Mesenchymal stem cell (in vitro differentiated cells and primary cell): ENCODE data around the gene PCDH1.

Source experiments
- DNase-seq: peaks from one replicate; pipeline ENCODE4 v3.0.0-alpha.2; 2013
- H2AFZ ChIP-seq: one replicate; pipeline ENCODE4 v1.6.1; 2013; ENCODE audit warnings: low read depth, mild to moderate bottlenecking, control low read depth, inconsistent platforms, low read length, moderate library complexity
- H2AK5ac ChIP-seq: 2 replicates; pipeline ENCODE4 v1.6.1; 2013; ENCODE audit warnings: low read length, moderate library complexity, mild to moderate bottlenecking, inconsistent platforms; ENCODE audit not compliant: severe bottlenecking
- H2BK120ac ChIP-seq: one replicate; pipeline ENCODE4 v1.6.1; 2013; ENCODE audit warnings: low read depth, mild to moderate bottlenecking, inconsistent platforms, low read length, moderate library complexity
- H2BK12ac ChIP-seq, 2 experiments: one replicate each; pipeline ENCODE4 v1.6.1; 2013; ENCODE audit warnings: inconsistent platforms in 2 of 2, low read length in 2 of 2, mild to moderate bottlenecking in 2 of 2, moderate library complexity in 2 of 2, control low read depth in 1 of 2
- H2BK15ac ChIP-seq: one replicate; pipeline ENCODE4 v1.6.1; 2013; ENCODE audit warnings: mild to moderate bottlenecking, low read depth, inconsistent platforms; ENCODE audit not compliant: poor library complexity, severe bottlenecking
- H2BK5ac ChIP-seq: 2 replicates; pipeline ENCODE4 v1.6.1; 2013; ENCODE audit warnings: low read depth, mild to moderate bottlenecking, low read length, control low read depth, inconsistent platforms; ENCODE audit not compliant: poor library complexity, severe bottlenecking
- H3K14ac ChIP-seq, 2 experiments: one replicate each; pipeline ENCODE4 v1.6.1; 2013; ENCODE audit warnings: inconsistent platforms in 2 of 2, low read length in 2 of 2, control low read depth in 1 of 2, mild to moderate bottlenecking in 1 of 2, moderate library complexity in 1 of 2
- H3K18ac ChIP-seq, 2 experiments: one replicate each; pipeline ENCODE4 v1.6.1; 2013; ENCODE audit warnings: inconsistent platforms in 2 of 2, low read length in 2 of 2, control low read depth in 1 of 2, low read depth in 1 of 2, mild to moderate bottlenecking in 1 of 2
- H3K23ac ChIP-seq, 2 experiments: one replicate each; pipeline ENCODE4 v1.6.1; 2013; ENCODE audit warnings: inconsistent platforms in 2 of 2, low read length in 2 of 2, mild to moderate bottlenecking in 2 of 2, moderate library complexity in 2 of 2, control low read depth in 1 of 2
- H3K27ac ChIP-seq: 2 replicates; pipeline ENCODE4 v1.5.1; 2013; ENCODE audit warnings: mild to moderate bottlenecking, moderate library complexity, low read length, control low read depth, inconsistent platforms; ENCODE audit not compliant: poor library complexity, severe bottlenecking
- H3K27me3 ChIP-seq, 2 experiments: 2 replicates each; pipeline versions ENCODE4 v1.6.1 to v1.7.0; 2013; ENCODE audit warnings: low read length in 2 of 2, mild to moderate bottlenecking in 2 of 2, moderate library complexity in 2 of 2, control low read depth in 1 of 2, inconsistent platforms in 1 of 2; ENCODE audit not compliant: control insufficient read depth in 1 of 2, insufficient read depth in 1 of 2
- H3K36me3 ChIP-seq, 2 experiments: 2 replicates each; pipeline versions ENCODE4 v1.6.1 to v1.7.0; 2013; ENCODE audit warnings: low read length in 2 of 2, control low read depth in 1 of 2, inconsistent platforms in 1 of 2, low read depth in 1 of 2, mild to moderate bottlenecking in 1 of 2; ENCODE audit not compliant: insufficient read depth in 2 of 2, control insufficient read depth in 1 of 2
- H3K4ac ChIP-seq, 2 experiments: one replicate each; pipeline ENCODE4 v1.6.1; 2013; ENCODE audit warnings: inconsistent platforms in 2 of 2, low read length in 2 of 2, mild to moderate bottlenecking in 2 of 2, moderate library complexity in 2 of 2, control low read depth in 1 of 2, low read depth in 1 of 2
- H3K4me1 ChIP-seq: 2 replicates; pipeline ENCODE4 v1.6.1; 2013; ENCODE audit warnings: low read depth, low read length, control low read depth; ENCODE audit not compliant: control insufficient read depth, insufficient read depth
- H3K4me2 ChIP-seq: 2 replicates; pipeline ENCODE4 v1.6.1; 2013; ENCODE audit warnings: low read length, mild to moderate bottlenecking, inconsistent platforms; ENCODE audit not compliant: poor library complexity, severe bottlenecking
- H3K4me3 ChIP-seq, 2 experiments: 2 replicates each; pipeline versions ENCODE4 v1.5.1 to v1.7.0; 2013; ENCODE audit warnings: low read length in 2 of 2, mild to moderate bottlenecking in 2 of 2, control low read depth in 1 of 2, low read depth in 1 of 2; ENCODE audit not compliant: insufficient read depth in 1 of 2
- H3K79me1 ChIP-seq: replicated peaks from 2 replicates; pipeline ENCODE4 v1.6.1; 2013; ENCODE audit warnings: mild to moderate bottlenecking, control low read depth, low read length, inconsistent platforms; ENCODE audit not compliant: poor library complexity, severe bottlenecking
- H3K9ac ChIP-seq: 2 replicates; pipeline ENCODE4 v1.7.0; 2013; ENCODE audit warnings: mild to moderate bottlenecking, low read length, moderate library complexity
- H3K9me3 ChIP-seq: 2 replicates; pipeline ENCODE4 v1.7.0; 2013; ENCODE audit warnings: mild to moderate bottlenecking, low read length; ENCODE audit not compliant: control insufficient read depth
- H4K8ac ChIP-seq: one replicate; pipeline ENCODE4 v1.6.1; 2013; ENCODE audit warnings: inconsistent platforms, mild to moderate bottlenecking, low read length, moderate library complexity
- H4K91ac ChIP-seq: one replicate; pipeline ENCODE4 v1.6.1; 2013; ENCODE audit warnings: mild to moderate bottlenecking, low read length, inconsistent platforms
- WGBS: methylation state at CpG from one replicate; pipeline ENCODE4 v1.1.7; 2013; ENCODE audit warnings: mixed read lengths; 5-methylcytosine and 5-hydroxymethylcytosine counted together

The PCDH1 gene

DNA sequence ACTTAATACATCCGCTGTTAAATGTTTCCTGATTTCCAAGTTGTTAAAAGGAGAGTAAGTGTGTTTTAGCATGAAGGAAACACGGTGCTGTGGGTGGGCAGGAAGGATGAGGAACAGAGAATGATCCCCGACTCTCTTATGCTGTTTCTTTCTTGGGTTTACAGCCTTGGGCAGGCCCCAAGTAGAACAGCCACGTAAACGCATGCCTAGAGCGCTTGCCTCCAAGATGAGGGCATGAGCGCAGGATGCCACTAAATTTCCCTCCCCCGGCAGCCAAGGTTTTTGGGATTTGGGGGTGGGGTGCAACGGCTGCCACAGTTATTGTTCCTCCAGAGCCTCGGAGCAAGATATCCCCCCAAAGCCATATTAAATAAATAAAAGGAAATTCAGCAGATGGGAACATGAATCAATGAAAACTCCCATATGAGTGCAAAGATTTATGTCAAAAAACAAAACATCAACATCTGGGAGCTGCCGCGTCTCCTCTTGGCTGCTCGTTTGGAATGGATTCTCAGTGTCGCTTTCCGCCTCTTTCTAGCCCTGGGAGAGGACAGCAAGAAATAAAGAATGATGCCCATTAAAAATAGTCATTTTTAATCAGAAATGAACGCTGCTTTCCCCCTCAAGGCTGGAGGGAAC lies 35.5 kb upstream of the PCDH1 start:
- Histone ChIP-seq H2AK5ac (no peak overlapping the region), H2BK5ac (no peak overlapping the region), H3K36me3 (no peaks in the 10 kb centered on the region), H2BK12ac (no peak overlapping the region), H3K79me1 (no peaks in the 10 kb centered on the region), H3K27me3 (peaks cover 0 to 58% of the 10 kb centered on the region in 2 experiments), H2BK120ac (no peak overlapping the region), H3K4me1 (peaks cover 9% of the 10 kb centered on the region), H3K4me2 (peak overlapping the region; percentile 94), H2AFZ (no peak overlapping the region), H3K9me3 (no peaks in the 10 kb centered on the region), H3K23ac (no peak overlapping the region), H3K18ac (no peak overlapping the region), H3K4me3 (peak overlapping the region; percentile 31 to 70), H4K91ac (peak overlapping the region; percentile 72), H4K8ac (no peak overlapping the region), H3K9ac (peak overlapping the region; percentile 74), H2BK15ac (no peak overlapping the region), H3K4ac (no peak overlapping the region), H3K27ac (no peak overlapping the region), H3K14ac (no peak overlapping the region)
- DNase-seq = no peak
- 23% methylated on average over 14 of the region's 16 CpGs for WGBS

DNA sequence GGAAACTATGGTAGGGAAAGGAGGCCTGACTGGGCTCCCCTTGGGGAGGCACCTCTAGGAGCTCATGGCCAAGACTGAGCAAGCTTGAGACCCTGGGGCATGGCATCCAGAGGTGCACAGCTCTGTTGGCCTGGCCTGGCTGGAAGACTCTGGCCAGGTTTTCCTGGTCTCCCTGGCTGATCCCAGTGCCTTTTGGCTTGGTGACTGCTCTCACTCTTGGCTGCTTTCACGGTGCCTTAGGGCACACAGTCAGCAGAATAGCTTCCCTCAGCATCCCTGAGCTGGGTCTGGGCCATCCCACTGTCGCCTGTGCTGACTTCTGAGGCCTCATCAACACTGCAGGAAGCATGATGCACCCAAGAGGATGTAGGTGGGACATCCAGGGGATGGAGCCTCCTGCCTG lies 32.1 kb upstream of the PCDH1 start:
- Histone ChIP-seq H3K36me3 (no peaks in the 10 kb centered on the region), H3K4me2 (no peak overlapping the region), H2BK15ac (no peak overlapping the region), H3K14ac (no peak overlapping the region), H3K4me3 (no peak overlapping the region), H3K4me1 (peaks cover 9% of the 10 kb centered on the region), H2AFZ (no peak overlapping the region), H3K9me3 (no peaks in the 10 kb centered on the region), H3K18ac (no peak overlapping the region), H3K27ac (no peak overlapping the region), H4K91ac (no peak overlapping the region), H4K8ac (no peak overlapping the region), H2BK5ac (no peak overlapping the region), H3K9ac (no peak overlapping the region), H3K4ac (no peak overlapping the region), H2BK120ac (no peak overlapping the region), H2BK12ac (no peak overlapping the region), H3K79me1 (no peaks in the 10 kb centered on the region), H2AK5ac (no peak overlapping the region), H3K27me3 (peaks cover 0 to 37% of the 10 kb centered on the region in 2 experiments), H3K23ac (no peak overlapping the region)
- 69% methylated on average over 2 of the region's 2 CpGs for WGBS
- DNase-seq = no peak

- H3K23ac ChIP-seq = no peak overlapping the region
- no peak overlapping the region for H3K4ac ChIP-seq
- no peak overlapping the region for H3K4me3 ChIP-seq
- H3K18ac ChIP-seq = no peak overlapping the region
- H3K27me3 ChIP-seq = peaks cover 0 to 26% of the 10 kb centered on the region in 2 experiments
- no peak overlapping the region for H2BK5ac ChIP-seq
- no peaks in the 10 kb centered on the region for H3K36me3 ChIP-seq
- H3K27ac ChIP-seq = no peak overlapping the region
- H2BK15ac ChIP-seq = no peak overlapping the region
- H3K9ac ChIP-seq = no peak overlapping the region
- no peak overlapping the region for H4K8ac ChIP-seq
- no peak for DNase-seq
- H3K9me3 ChIP-seq = no peaks in the 10 kb centered on the region
- H2AFZ ChIP-seq = no peak overlapping the region
- peaks cover 7% of the 10 kb centered on the region for H3K4me1 ChIP-seq
- H3K79me1 ChIP-seq = no peaks in the 10 kb centered on the region
- no peak overlapping the region for H3K14ac ChIP-seq
- 85% methylated on average over 4 of the region's 4 CpGs for WGBS
- H3K4me2 ChIP-seq = no peak overlapping the region
- H2AK5ac ChIP-seq = no peak overlapping the region
- H2BK12ac ChIP-seq = no peak overlapping the region
- no peak overlapping the region for H2BK120ac ChIP-seq
- H4K91ac ChIP-seq = no peak overlapping the region
Measured at GRCh38 chr5:141909212-141909611, 31.0 kb upstream of the PCDH1 start.

DNA sequence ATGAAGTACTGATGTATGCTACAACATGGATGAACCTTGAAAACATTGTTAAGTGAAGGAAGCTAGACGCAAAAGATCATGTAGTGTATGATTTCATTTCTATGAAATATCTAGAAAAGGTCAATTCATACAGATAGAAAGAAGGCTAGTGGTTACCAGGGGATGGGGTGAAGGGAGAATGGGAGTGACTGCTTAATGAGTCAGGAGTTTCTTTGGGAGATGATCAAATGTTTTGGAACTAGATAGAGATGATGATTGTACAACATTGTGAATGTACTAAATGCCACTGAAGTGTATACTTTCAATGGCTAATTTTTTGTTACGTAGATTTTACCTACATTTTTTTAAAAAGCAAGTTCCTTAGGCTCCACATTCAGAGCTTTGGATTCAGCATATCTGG lies 30.6 kb upstream of the PCDH1 start:
- no peak for DNase-seq
- Histone ChIP-seq H3K9ac (no peak overlapping the region), H2BK120ac (no peak overlapping the region), H3K79me1 (no peaks in the 10 kb centered on the region), H2BK5ac (no peak overlapping the region), H4K8ac (no peak overlapping the region), H3K9me3 (no peaks in the 10 kb centered on the region), H3K4me3 (no peak overlapping the region), H2BK12ac (no peak overlapping the region), H2AK5ac (no peak overlapping the region), H3K27me3 (peaks cover 0 to 26% of the 10 kb centered on the region in 2 experiments), H3K27ac (no peak overlapping the region), H3K18ac (no peak overlapping the region), H3K4ac (no peak overlapping the region), H2BK15ac (no peak overlapping the region), H3K23ac (no peak overlapping the region), H3K4me2 (no peak overlapping the region), H3K4me1 (peaks cover 3% of the 10 kb centered on the region), H3K36me3 (no peaks in the 10 kb centered on the region), H4K91ac (no peak overlapping the region), H2AFZ (no peak overlapping the region), H3K14ac (no peak overlapping the region)
- WGBS = 93% methylated on average over 2 of the region's 2 CpGs
